ENCODE results near the gene MPPED1. TPM values are rescaled to one million over a fixed set of nuclear protein-coding genes. Genes with fewer than 3 reads are reported as not detected.

Gene MPPED1
- total and polyA plus RNA-seq, 10 donors: 0.02 to 0.13 (median 0.04) TPM; not detected in 6

DNA sequence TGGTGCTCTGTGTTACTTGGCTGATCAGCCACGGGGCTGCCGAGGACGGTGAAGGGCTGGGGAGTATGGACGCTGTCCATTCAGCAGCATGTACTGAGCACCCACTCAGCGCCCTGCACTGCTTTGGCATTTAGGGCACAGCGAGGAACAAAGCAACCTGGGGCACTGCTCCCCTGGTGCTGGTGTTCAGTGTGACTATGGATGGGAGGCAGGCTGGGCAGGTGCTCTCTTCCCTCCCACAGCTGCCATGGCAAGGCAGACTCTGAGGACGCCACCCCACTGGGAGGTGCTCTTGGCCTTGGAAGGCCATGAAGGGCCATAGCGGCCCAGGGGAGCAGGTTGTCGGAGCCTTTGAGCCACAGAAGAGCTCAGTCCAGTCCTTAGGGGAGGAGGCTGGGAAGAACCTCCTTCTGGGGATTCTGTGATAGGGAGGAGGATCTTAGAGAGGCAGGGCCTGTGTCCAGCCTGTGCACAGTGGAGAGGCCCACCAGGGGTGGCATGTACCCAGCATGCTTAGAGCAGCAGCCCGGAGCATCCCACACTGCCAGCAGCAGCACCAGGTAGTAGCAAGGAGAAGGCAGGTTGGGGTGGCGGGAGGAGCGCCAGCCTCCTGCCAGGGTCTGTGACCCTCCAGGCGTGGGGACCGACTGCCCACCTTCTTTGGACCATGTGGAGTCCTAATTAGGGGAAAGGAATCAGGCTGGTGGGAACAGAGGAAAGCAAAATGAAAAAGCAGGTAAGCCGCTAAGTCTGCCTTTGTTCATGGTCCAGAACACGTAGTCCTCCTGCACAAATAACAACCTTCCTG, 141.8 kb downstream of the MPPED1 start:
- intact Hi-C loops (cut with DNase I; ENCODE audit: low total_unique reads): no loop called here
- no peaks in the 10 kb centered on the region for H3K4me1 ChIP-seq

DNA sequence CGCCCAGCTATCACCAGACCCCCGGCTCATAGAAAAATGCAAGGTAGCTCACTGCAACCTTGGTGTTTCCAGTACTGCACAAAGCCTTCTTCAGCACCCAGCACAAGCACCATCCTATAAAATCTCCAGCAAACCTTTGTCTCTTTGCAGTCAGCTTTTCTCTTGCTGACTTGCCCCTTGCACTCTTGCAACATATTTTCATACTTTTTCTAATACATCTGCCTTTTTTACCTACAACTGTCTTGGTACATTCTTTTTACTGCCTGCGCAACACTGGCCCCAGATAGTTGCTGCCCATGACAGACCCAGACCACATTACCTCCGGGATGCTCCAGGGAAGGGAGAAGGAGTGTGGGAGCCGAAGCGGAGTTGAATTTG, 142.4 kb downstream of the MPPED1 start:
- Histone ChIP-seq H3K4me3 (no peak overlapping the region), H3K27ac (no peak overlapping the region), H3K4me1 (no peaks in the 10 kb centered on the region), H3K9me3 (peaks cover 0 to 27% (median 16%) of the 10 kb centered on the region in 8 donors), H3K36me3 (no peaks in the 10 kb centered on the region), H3K27me3 (replicated peaks in 1 of 7) (peaks cover 0 to 5% (median 0%) of the 10 kb centered on the region in 7 donors)
- DNase-seq: no peak
- WGBS, 5 donors: 75 to 93% (median 90%) methylated on average over 6 of the region's 6 CpGs
- intact Hi-C loops (cut with DNase I; ENCODE audit: low total_unique reads): no loop called here
- TF ChIP-seq, protein P1, sequence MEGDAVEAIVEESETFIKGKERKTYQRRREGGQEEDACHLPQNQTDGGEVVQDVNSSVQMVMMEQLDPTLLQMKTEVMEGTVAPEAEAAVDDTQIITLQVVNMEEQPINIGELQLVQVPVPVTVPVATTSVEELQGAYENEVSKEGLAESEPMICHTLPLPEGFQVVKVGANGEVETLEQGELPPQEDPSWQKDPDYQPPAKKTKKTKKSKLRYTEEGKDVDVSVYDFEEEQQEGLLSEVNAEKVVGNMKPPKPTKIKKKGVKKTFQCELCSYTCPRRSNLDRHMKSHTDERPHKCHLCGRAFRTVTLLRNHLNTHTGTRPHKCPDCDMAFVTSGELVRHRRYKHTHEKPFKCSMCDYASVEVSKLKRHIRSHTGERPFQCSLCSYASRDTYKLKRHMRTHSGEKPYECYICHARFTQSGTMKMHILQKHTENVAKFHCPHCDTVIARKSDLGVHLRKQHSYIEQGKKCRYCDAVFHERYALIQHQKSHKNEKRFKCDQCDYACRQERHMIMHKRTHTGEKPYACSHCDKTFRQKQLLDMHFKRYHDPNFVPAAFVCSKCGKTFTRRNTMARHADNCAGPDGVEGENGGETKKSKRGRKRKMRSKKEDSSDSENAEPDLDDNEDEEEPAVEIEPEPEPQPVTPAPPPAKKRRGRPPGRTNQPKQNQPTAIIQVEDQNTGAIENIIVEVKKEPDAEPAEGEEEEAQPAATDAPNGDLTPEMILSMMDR (IDR thresholded peaks at IDR 0.05 in 8 of 11, conservative IDR thresholded peaks at IDR 0.05 in 3 of 11): no peak
- TF ChIP-seq POLR2A (IDR thresholded peaks at IDR 0.05): no peak
- TF ChIP-seq POLR2AphosphoS5 (IDR thresholded peaks at IDR 0.05): no peak

More for the DNA sequence above, 141.8 kb downstream of the MPPED1 start:
- TF ChIP-seq POLR2A (IDR thresholded peaks at IDR 0.05) (no peak), POLR2AphosphoS5 (IDR thresholded peaks at IDR 0.05) (no peak)
- TF ChIP-seq, protein P1 (IDR thresholded peaks at IDR 0.05 in 8 of 11, conservative IDR thresholded peaks at IDR 0.05 in 3 of 11): no peak
- H3K36me3 ChIP-seq: no peaks in the 10 kb centered on the region
- no peak overlapping the region for H3K27ac ChIP-seq
- peaks cover 0 to 5% (median 0%) of the 10 kb centered on the region in 7 donors for H3K27me3 ChIP-seq (replicated peaks in 1 of 7)
- no peak overlapping the region for H3K4me3 ChIP-seq
- peaks cover 0 to 24% (median 15%) of the 10 kb centered on the region in 8 donors for H3K9me3 ChIP-seq
- WGBS, 5 donors: 84 to 92% (median 89%) methylated on average over 13 to 16 of the region's 16 CpGs
- no peak for DNase-seq

DNA sequence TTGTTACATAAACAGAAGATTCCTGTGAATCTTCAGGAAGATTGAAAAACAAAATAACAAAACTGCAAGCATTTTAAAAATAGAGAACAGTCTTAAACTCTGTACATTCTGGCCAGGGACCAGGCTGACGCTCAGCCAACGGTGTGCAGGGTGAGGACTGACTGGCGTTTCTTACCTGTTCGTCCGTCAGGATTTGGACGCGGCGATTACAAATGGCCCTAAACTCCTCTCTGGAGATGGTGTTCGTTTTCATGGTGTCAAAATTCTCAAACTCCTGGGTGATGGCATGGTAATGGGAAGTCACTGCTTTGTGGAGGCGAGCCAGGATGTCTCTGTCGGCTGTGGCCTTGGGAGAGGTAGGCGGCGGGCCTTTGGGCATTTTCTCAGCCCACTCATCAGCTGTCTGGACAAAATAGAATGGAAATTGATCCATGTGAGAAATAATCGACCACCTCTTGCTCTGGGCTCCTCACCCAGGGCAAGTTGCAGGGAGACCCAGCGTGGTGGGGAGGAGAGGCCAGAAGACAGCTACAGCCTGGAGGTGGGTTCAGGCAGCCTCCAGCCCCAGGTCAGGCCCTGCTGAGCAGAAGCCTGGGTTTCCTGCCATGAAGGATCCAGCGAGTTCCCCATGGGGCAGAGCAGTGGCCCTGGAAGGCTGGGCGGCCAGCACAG, 143.0 kb downstream of the MPPED1 start:
- intact Hi-C loops (cut with DNase I; ENCODE audit: low total_unique reads): no loop called here
- peaks cover 0 to 28% (median 16%) of the 10 kb centered on the region in 8 donors for H3K9me3 ChIP-seq
- no peak for DNase-seq
- TF ChIP-seq POLR2A (IDR thresholded peaks at IDR 0.05) (no peak), POLR2AphosphoS5 (IDR thresholded peaks at IDR 0.05) (no peak)
- TF ChIP-seq, protein P1 (IDR thresholded peaks at IDR 0.05 in 8 of 11, conservative IDR thresholded peaks at IDR 0.05 in 3 of 11): no peak
- no peak overlapping the region for H3K4me3 ChIP-seq
- H3K36me3 ChIP-seq: no peaks in the 10 kb centered on the region
- no peaks in the 10 kb centered on the region for H3K4me1 ChIP-seq
- peaks cover 0 to 5% (median 0%) of the 10 kb centered on the region in 7 donors for H3K27me3 ChIP-seq (replicated peaks in 1 of 7)
- no peak overlapping the region for H3K27ac ChIP-seq
- WGBS, 5 donors: 86 to 91% (median 87%) methylated on average over 17 of the region's 17 CpGs
